ENCODE measurements around the gene SLC43A2. TPM values are rescaled to one million over a fixed set of nuclear protein-coding genes. Genes with fewer than 3 reads are reported as not detected.

SLC43A2 gene
- total and polyA plus RNA-seq, 2 donors from 2014 or later: 48.9 to 60.4 TPM

GRCh38 chr17:1557355-1558095, 71.1 kb downstream of the SLC43A2 start:
- no peak for TF ChIP-seq CTCF (IDR thresholded peaks at IDR 0.05; ENCODE audit: borderline replicate concordance, extremely low read depth, insufficient read depth)

GRCh38 chr17:1555651-1556471, 72.8 kb downstream of the SLC43A2 start:
- H3K4me1 ChIP-seq (ENCODE audit: control insufficient read depth in 2 of 3, insufficient read depth in 2 of 3, low read depth in 1 of 3, low read length in 3 of 3): peaks cover 3 to 26% (median 18%) of the 10 kb centered on the region in 3 donors
- intact Hi-C loops (cut with DNase I): no loop called here
- H3K27ac ChIP-seq (ENCODE audit: low read depth in 2 of 2, low read length in 2 of 2): no peak overlapping the region
- peaks cover 0 to 28% (median 15%) of the 10 kb centered on the region in 3 donors for H3K36me3 ChIP-seq (ENCODE audit: control insufficient read depth in 2 of 3, insufficient read depth in 3 of 3, low read length in 3 of 3)
- no peaks in the 10 kb centered on the region for H3K9me3 ChIP-seq (ENCODE audit: control insufficient read depth in 2 of 3, insufficient read depth in 1 of 3, low read length in 3 of 3)
- no peak overlapping the region for H3K4me3 ChIP-seq (ENCODE audit: low read length in 3 of 3)
- no peaks in the 10 kb centered on the region for H3K27me3 ChIP-seq (ENCODE audit: control insufficient read depth, insufficient read depth, low read length)
- FAIRE-seq (no peak), DNase-seq (peak in 2 of 5 donors; percentile 14 to 21)
- TF ChIP-seq CTCF (IDR thresholded peaks at IDR 0.05; ENCODE audit: borderline replicate concordance, extremely low read depth, insufficient read depth): no peak
- no peak overlapping the region for H3K9ac ChIP-seq (ENCODE audit: low read length in 3 of 3)

More at GRCh38 chr17:1557355-1558095, 71.1 kb downstream of the SLC43A2 start:
- intact Hi-C loops (cut with DNase I): no loop called here
- Histone ChIP-seq H3K36me3 (ENCODE audit: control insufficient read depth in 2 of 3, insufficient read depth in 3 of 3, low read length in 3 of 3) (peaks cover 0 to 18% (median 8%) of the 10 kb centered on the region in 3 donors), H3K9me3 (ENCODE audit: control insufficient read depth in 2 of 3, insufficient read depth in 1 of 3, low read length in 3 of 3) (no peaks in the 10 kb centered on the region), H3K4me3 (ENCODE audit: low read length in 3 of 3) (no peak overlapping the region), H3K4me1 (ENCODE audit: control insufficient read depth in 2 of 3, insufficient read depth in 2 of 3, low read depth in 1 of 3, low read length in 3 of 3) (peaks cover 3 to 34% (median 26%) of the 10 kb centered on the region in 3 donors), H3K27ac (ENCODE audit: low read depth in 2 of 2, low read length in 2 of 2) (no peak overlapping the region), H3K27me3 (ENCODE audit: control insufficient read depth, insufficient read depth, low read length) (no peaks in the 10 kb centered on the region), H3K9ac (ENCODE audit: low read length in 3 of 3) (no peak overlapping the region)
- DNase-seq (no peak), FAIRE-seq (no peak)

- intact Hi-C loops (cut with DNase I): no loop called here
- FAIRE-seq: no peak
- H3K36me3 ChIP-seq (ENCODE audit: control insufficient read depth in 2 of 3, insufficient read depth in 3 of 3, low read length in 3 of 3): peaks cover 0 to 31% (median 24%) of the 10 kb centered on the region in 3 donors
Observed at GRCh38 chr17:1554751-1555540, 73.7 kb downstream of the SLC43A2 start.

More at GRCh38 chr17:1554751-1555540, 73.7 kb downstream of the SLC43A2 start:
- H3K27ac ChIP-seq (ENCODE audit: low read depth in 2 of 2, low read length in 2 of 2): no peak overlapping the region
- H3K9ac ChIP-seq (ENCODE audit: low read length in 3 of 3): peak overlapping the region in 1 of 3 donors; percentile 9
- H3K27me3 ChIP-seq (ENCODE audit: control insufficient read depth, insufficient read depth, low read length): no peaks in the 10 kb centered on the region
- no peak for TF ChIP-seq CTCF (IDR thresholded peaks at IDR 0.05; ENCODE audit: borderline replicate concordance, extremely low read depth, insufficient read depth)
- no peaks in the 10 kb centered on the region for H3K9me3 ChIP-seq (ENCODE audit: control insufficient read depth in 2 of 3, insufficient read depth in 1 of 3, low read length in 3 of 3)
- DNase-seq: no peak
- peaks cover 3 to 18% (median 12%) of the 10 kb centered on the region in 3 donors for H3K4me1 ChIP-seq (ENCODE audit: control insufficient read depth in 2 of 3, insufficient read depth in 2 of 3, low read depth in 1 of 3, low read length in 3 of 3)
- H3K4me3 ChIP-seq (ENCODE audit: low read length in 3 of 3): no peak overlapping the region

Measured in kidney (tissue), 14 donors.